Right cardiac atrium (tissue), 5 donors: Measurements from ENCODE around the gene FOXA1. TPM values are rescaled to one million over a fixed set of nuclear protein-coding genes. Genes with fewer than 3 reads are reported as not detected.

Source experiments
- ATAC-seq, 2 donors: fragments of 200-7000 bp; cut with Tn5 transposase; one replicate each; pipeline versions ENCODE4 v1.8.0 to v1.9.1; 2020; ENCODE audit warnings: moderate library complexity in 2 of 2, mild to moderate bottlenecking in 1 of 2
- DNase-seq, 3 donors: peaks; one replicate each; pipeline ENCODE4 v3.0.0-alpha.2; 2020
- H3K27ac ChIP-seq: one replicate; pipeline ENCODE4 v1.5.1; 2013; ENCODE audit warnings: mild to moderate bottlenecking, low read length, control low read depth, moderate library complexity
- H3K27me3 ChIP-seq: one replicate; pipeline ENCODE4 v1.6.1; 2013; ENCODE audit not compliant: control insufficient read depth, insufficient read depth
- H3K4me1 ChIP-seq: one replicate; pipeline ENCODE4 v1.6.1; 2013; ENCODE audit warnings: low read length; ENCODE audit not compliant: control insufficient read depth, insufficient read depth
- H3K4me3 ChIP-seq: one replicate; pipeline ENCODE4 v1.5.1; 2013; ENCODE audit warnings: low read length, control low read depth
- H3K9me3 ChIP-seq: one replicate; pipeline ENCODE4 v1.6.1; 2013; ENCODE audit warnings: low read length; ENCODE audit not compliant: control insufficient read depth
- WGBS: extraction: QIAGEN DNeasy Blood & Tissue Kit; methylation state at CpG from one replicate; pipeline ENCODE4 v1.1.7; 2013; 5-methylcytosine and 5-hydroxymethylcytosine counted together
- intact Hi-C, 4 donors: fragments of 100-400 bp; cut with DNase I; formaldehyde crosslinking; loops; one replicate each; pipeline versions ENCODE4 v1.11.0 to v1.14.0; 2022 to 2023
- polyA plus RNA-seq: library from polyadenylated mRNA; stranded (reverse); fragments of 200-250 nt; gene quantifications from one replicate; pipeline ENCODE4 v1.2.3, GENCODE V29; 2013
- total RNA-seq, 4 donors: library from RNA; stranded (reverse); fragmentation: NEBNext Ultra II Directional; extraction: Animal tissue kit (Norgen Biotek cat#: 25700); gene quantifications; one replicate each; pipeline ENCODE4 v1.2.1, GENCODE V29; 2021
- donor health status: healthy with polysubstance abuse.
- donor health status: DM: no; HTN: yes; CAD: no.
- donor health status: DM: no; HTN: no; CAD: no.
- donor health status: DM: no; HTN: yes; CAD: no; lungs with severe emphysema.
- donor health status: DM: yes; HTN: yes; CAD: no.

FOXA1 gene
- total and polyA plus RNA-seq, 5 donors = not detected

DNA sequence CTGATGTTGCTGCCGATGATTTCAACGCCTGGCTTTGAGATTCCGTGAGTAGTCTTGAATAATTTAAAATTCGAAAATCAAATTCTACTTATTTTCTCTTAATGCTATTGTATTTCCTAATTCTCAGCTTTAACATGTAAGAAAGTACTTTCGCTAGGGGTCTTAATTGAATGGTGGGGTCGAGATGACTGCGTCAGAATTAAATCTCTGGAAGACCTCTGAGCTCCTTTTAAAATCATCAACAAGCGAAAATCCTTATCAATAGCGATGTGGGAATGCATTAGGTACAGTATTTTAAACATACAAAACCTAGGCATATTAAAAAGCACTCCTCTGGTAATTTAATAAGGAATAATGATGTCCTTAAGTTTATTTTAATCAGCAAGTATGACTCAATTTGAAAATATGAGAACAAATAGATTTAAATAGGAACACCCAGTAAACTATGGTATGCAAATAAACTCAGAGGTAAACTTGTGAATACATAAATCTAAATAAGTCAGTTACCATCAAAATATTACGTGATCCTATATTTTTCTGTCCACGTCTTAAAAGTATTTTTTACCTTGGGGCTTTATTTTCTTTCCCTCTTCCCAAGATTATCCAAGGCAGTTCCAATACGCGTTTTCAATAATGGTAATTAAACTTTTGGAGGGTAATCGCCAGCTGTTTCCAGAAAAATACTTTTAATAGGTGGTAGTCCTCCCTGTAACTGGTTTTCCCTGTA, 1.4 kb downstream of the FOXA1 start:
- H3K4me3 ChIP-seq = peak overlapping the region; percentile 67
- DNase-seq (no peak), ATAC-seq (no peak)
- WGBS = 15% methylated on average over 14 of the region's 14 CpGs
- intact Hi-C loops = no loop called here
- H3K27ac ChIP-seq = no peak overlapping the region
- H3K27me3 ChIP-seq = peaks cover 3% of the 10 kb centered on the region
- peaks cover 2% of the 10 kb centered on the region for H3K4me1 ChIP-seq
- H3K9me3 ChIP-seq = no peaks in the 10 kb centered on the region

DNA sequence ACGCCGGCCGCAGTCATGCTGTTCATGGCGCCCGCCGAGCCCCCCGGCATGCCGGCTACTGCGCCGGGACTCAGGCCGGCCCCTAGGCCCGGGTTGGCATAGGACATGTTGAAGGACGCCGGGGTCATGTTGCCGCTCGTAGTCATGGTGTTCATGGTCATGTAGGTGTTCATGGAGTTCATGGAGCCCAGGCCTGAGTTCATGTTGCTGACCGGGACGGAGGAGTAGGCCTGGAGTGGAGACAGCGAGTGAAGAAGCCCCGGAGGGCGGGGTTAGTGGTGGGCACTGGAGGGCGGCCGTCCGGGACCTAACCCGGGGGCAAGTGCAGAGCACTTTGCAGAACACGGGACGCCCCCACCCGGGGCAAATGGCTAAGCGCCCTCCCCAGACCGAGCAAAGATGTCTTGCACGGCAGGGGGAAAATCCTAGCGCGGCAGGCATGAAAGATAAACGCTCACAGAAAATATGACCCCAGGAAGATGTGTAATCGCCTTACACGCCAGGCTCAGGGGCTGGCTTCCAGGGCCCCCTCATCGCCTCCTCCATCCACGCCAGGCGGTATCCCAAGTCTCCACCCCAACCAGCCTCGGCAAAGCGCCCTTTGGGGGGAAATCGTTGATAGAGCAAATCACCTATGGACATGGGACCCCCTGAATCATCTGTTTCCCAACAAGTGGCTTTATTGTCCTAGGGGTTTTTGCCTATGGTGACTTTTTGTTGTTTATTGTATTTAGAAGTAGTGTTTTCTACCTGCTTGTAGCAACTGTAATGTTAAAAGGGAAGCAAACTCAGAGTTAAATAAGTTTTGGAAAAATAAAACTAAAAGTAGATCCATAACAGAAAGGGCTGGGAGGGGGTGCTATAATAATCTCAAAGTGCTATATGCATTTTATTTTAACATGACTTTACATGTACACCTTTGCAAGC, 2.3 kb downstream of the FOXA1 start:
- Histone ChIP-seq H3K4me3 (no peak overlapping the region), H3K9me3 (no peaks in the 10 kb centered on the region), H3K4me1 (peaks cover 2% of the 10 kb centered on the region), H3K27me3 (peaks cover 3% of the 10 kb centered on the region), H3K27ac (no peak overlapping the region)
- 7% methylated on average over 42 of the region's 42 CpGs for WGBS
- intact Hi-C loops = no loop called here
- ATAC-seq (no peak), DNase-seq (peak in 2 of 3 donors; percentile 37 to 38)

DNA sequence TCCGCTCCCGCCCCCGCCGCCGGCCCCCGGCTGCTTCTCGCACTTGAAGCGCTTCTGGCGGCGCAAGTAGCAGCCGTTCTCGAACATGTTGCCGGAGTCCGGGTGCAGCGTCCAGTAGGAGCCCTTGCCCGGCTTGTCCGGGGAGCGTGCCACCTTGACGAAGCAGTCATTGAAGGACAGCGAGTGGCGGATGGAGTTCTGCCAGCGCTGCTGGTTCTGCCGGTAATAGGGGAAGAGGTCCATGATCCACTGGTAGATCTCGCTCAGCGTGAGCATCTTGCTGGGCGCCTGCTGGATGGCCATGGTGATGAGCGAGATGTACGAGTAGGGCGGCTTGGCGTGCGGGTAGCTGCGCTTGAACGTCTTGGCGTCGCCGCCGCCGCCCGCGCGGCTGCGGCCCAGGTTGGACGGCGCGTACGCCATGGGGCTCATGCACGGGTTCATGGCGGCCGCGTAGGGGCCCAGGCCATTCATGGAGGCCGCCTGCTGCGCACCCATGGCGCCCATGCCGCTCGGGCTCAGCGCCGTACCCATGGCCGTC, 3.0 kb downstream of the FOXA1 start:
- DNase-seq (peak in 2 of 3 donors; percentile 43 to 50), ATAC-seq (no peak)
- Histone ChIP-seq H3K9me3 (no peaks in the 10 kb centered on the region), H3K4me1 (no peaks in the 10 kb centered on the region), H3K27ac (no peak overlapping the region), H3K4me3 (no peak overlapping the region), H3K27me3 (peaks cover 7% of the 10 kb centered on the region)
- WGBS = 4% methylated on average over 58 of the region's 58 CpGs
- intact Hi-C loops = no loop called here

DNA sequence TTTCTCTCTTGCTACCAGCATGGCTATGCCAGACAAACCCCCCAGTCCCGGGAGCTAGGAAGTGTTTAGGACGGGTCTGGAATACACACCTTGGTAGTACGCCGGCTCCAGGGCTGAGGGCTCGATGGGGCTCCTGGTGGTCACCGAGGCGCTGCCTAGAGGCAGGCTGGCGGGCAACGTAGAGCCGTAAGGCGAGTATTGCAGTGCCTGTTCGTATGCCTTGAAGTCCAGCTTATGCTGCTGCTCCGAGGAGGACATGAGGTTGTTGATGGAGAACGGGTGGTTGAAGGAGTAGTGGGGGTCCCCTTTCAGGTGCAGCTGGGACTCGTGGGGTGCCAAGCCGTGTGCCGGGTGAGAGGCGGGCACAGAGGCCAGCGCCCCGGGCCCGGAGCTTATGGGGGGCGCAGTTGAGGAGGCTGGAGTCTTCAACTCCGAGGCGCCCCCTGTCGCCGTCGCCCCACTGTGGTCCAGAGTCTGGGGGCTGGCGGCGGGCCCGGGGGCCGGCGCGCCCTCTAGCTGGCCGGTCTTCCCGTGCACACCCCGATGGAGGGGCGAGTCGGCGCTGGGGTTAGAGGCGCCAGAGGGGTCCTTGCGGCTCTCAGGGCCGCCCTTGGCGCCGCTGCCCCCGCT, 3.6 kb downstream of the FOXA1 start:
- no peak overlapping the region for H3K4me3 ChIP-seq

DNA sequence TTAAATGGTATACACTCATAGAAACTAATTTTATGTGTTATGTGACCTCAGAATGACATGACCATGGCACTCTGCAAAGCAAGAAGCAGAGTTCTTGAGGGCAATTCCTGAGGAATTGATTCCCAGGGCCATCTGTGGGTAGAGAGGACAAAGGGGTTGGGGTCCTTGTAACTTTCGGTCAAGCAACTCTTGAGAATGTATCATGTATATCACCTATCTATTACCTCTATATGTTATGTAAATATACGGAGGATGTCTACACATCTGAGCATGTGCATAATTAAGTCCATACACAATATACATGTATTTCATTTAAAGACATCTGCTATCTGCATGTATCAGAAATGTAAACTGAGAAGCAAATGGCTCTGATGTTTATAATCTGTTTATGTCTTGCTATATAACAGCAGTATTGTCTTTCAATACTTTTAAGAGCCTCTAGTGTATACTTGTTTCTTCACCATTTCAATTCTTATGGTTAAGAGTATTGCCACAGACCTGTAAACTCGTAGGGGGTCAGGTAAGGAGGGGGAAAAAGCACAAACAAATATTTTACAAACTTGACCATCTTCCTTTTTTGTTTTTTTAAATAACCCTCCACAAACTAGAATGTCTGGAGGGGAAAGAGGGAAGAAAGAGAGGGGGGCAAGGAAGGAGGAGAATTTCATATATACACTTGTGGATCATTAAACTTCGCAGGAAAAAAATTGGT, 4.5 kb downstream of the FOXA1 start:
- Histone ChIP-seq H3K4me3 (no peak overlapping the region), H3K27me3 (peaks cover 7% of the 10 kb centered on the region), H3K27ac (no peak overlapping the region), H3K9me3 (no peaks in the 10 kb centered on the region), H3K4me1 (no peaks in the 10 kb centered on the region)
- intact Hi-C loops = no loop called here
- ATAC-seq (no peak), DNase-seq (no peak)
- 15% methylated on average over 4 of the region's 4 CpGs for WGBS

More for the DNA sequence above, 3.6 kb downstream of the FOXA1 start:
- Histone ChIP-seq H3K4me1 (no peaks in the 10 kb centered on the region), H3K27me3 (peaks cover 7% of the 10 kb centered on the region), H3K27ac (no peak overlapping the region), H3K9me3 (no peaks in the 10 kb centered on the region)
- WGBS = 2% methylated on average over 45 of the region's 45 CpGs
- DNase-seq (peak in 2 of 3 donors; percentile 36 to 43), ATAC-seq (no peak)
- intact Hi-C loops = no loop called here

DNA sequence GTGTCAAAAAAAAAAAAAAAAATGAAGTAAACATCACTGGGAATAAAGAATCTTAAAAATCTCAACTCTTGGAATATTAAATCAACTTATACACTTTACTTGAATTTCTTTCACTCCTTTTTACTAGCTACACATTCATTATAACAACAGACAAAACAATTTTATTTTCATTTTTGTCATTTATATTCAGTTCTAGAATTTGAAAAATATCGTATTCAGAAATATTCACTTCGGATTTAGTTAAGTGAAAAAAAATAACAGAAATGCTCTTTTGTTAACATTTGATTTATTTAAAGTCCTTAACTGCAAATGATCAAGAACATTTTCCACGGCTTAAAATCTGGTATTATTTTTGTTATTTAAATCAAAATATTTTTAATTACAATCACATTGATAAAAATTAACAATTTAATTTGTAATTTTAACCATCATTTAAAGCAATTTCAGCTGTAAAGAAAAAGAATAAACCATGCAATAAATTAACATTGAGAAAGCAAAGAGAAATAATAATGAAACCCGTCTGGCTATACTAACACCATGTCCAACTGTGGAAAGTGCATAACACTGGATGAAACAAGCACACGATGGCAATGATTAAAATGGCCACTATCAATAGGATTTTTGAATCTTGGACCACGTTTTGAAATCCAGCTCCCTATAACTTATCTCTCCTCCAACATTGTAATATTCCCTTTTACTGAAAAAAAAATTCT, 5.2 kb downstream of the FOXA1 start:
- DNase-seq (no peak), ATAC-seq (no peak)
- peaks cover 7% of the 10 kb centered on the region for H3K27me3 ChIP-seq
- H3K27ac ChIP-seq = no peak overlapping the region
- intact Hi-C loops = no loop called here
- 15% methylated on average over 6 of the region's 6 CpGs for WGBS
- no peak overlapping the region for H3K4me3 ChIP-seq
- H3K9me3 ChIP-seq = no peaks in the 10 kb centered on the region
- H3K4me1 ChIP-seq = no peaks in the 10 kb centered on the region

DNA sequence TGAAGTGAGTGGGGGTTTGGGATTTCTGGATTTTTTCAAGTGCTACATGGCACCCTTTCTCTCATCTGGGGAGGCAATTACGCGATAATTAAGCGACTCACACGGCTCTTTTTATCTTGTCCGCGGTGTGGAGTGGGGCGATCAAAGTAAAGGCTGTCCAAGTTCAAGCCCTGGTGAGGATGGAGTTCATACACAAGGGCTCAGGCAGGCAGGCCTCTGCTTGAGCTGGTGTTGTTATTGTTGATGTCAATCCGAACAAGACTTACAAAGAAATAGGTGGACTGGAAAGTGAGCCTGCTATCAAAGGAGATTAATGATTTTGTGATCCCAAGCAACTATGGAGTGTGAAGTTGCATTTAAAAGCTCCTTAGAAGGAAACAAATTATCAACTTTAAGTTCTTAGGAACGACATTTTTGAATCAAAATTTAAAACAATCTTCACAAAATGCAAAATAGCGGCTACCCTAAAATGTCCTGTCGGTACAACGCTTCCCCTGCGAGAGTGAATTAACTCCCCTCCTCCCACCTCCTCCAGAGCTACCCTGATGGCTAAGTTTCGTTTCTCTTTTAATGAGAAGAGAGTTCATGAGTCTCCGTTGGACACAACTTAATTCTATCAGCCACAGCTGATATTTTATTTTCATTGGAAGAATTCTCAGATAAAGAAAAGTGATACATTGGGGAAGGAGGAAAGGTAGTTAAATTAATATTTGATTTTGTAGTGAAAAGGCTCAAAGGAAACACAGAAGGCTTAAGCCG, 5.9 kb downstream of the FOXA1 start:
- ATAC-seq = no peak
- Histone ChIP-seq H3K4me1 (no peaks in the 10 kb centered on the region), H3K9me3 (no peaks in the 10 kb centered on the region), H3K27ac (no peak overlapping the region), H3K4me3 (no peak overlapping the region), H3K27me3 (peaks cover 7% of the 10 kb centered on the region)
- no peak for DNase-seq
- 15% methylated on average over 16 of the region's 16 CpGs for WGBS
- intact Hi-C loops = no loop called here

DNA sequence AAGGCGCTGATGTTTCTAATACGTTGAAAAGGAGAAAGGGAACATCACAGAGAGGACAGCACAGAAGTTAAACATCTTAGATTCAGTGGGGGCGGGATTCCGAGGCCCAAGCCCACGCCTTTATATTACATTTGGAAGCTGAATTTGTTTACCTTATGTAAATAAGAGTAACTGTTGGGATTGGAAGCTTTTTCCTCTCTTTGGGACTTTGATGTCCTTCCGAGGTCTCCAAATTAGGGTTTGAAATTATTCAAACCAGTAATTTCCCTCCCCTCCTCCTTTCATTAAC, 6.4 kb downstream of the FOXA1 start:
- DNase-seq (no peak), ATAC-seq (no peak)
- H3K4me1 ChIP-seq = no peaks in the 10 kb centered on the region
- H3K9me3 ChIP-seq = no peaks in the 10 kb centered on the region
- no peak overlapping the region for H3K4me3 ChIP-seq
- WGBS = 19% methylated on average over 6 of the region's 6 CpGs
- H3K27ac ChIP-seq = no peak overlapping the region
- intact Hi-C loops = no loop called here
- peaks cover 7% of the 10 kb centered on the region for H3K27me3 ChIP-seq

DNA sequence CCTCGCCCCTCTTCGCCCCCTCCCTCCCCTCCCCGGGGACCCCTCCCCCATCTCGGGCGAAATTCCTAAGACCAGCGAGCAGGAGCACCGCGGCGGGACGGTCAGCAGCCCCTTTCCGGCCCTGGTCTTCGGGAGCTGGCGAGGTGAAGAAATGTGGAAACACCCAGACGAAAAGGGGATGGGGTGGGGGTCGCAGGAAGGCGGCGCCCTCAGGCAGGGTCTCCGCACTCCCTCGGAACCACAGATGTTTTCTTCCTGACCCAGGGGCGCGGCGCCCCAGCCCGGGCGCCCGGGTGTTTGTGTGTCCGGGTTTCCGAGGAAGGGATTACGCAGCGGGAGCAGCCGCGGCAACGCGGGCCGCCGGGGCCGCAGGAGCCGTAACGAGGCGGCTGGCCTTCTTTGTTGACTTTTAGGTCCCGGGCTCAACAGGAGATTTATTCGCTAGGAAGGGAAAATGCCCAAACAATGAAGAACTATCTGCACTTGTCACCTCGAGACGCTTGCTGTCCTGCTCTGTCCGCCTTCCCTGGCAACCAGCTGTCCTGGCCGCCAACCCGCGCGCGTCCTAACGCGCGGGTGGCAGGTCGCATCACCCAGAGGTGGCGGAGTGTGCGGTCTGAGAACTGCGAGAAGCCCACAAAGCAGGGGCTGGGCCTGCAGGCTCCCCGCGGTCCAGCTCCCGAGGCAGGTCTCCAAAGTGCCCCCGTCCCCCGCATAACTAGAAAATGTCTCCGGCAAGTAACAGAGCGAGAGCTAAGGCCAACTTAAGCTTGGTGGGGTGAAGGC, 7.0 kb downstream of the FOXA1 start:
- no peaks in the 10 kb centered on the region for H3K4me1 ChIP-seq
- no peak for ATAC-seq
- H3K9me3 ChIP-seq = no peaks in the 10 kb centered on the region
- peak in 2 of 3 donors; percentile 28 to 46 for DNase-seq
- intact Hi-C loops = no loop called here
- H3K27ac ChIP-seq = no peak overlapping the region
- 3% methylated on average over 63 of the region's 63 CpGs for WGBS
- H3K4me3 ChIP-seq = no peak overlapping the region
- H3K27me3 ChIP-seq = peaks cover 7% of the 10 kb centered on the region
